Neuronal stem cell (in vitro differentiated cells): ENCODE results near the gene IGSF21.

ENCODE experiments used
- DNase-seq: peaks from one replicate; pipeline ENCODE4 v3.0.0-alpha.2; 2013; ENCODE audit warnings: low spot score
- H2AFZ ChIP-seq: one replicate; pipeline ENCODE4 v1.6.1; 2013; ENCODE audit warnings: mild to moderate bottlenecking, low read length, inconsistent platforms
- H2AK5ac ChIP-seq: 2 replicates; pipeline ENCODE4 v1.6.1; 2013; ENCODE audit warnings: low read depth, mild to moderate bottlenecking, inconsistent platforms, low read length, moderate library complexity, mixed read lengths
- H2BK120ac ChIP-seq: 2 replicates; pipeline ENCODE4 v1.6.1; 2013; ENCODE audit warnings: low read depth, mild to moderate bottlenecking, inconsistent platforms, low read length, moderate library complexity, mixed read lengths
- H2BK12ac ChIP-seq: one replicate; pipeline ENCODE4 v1.6.1; 2013; ENCODE audit warnings: low read length, inconsistent platforms
- H2BK15ac ChIP-seq: 2 replicates; pipeline ENCODE4 v1.6.1; 2013; ENCODE audit warnings: mild to moderate bottlenecking, low read length, inconsistent platforms, mixed read lengths
- H2BK5ac ChIP-seq: one replicate; pipeline ENCODE4 v1.6.1; 2013; ENCODE audit warnings: inconsistent platforms, mild to moderate bottlenecking, low read length, moderate library complexity
- H3K14ac ChIP-seq: one replicate; pipeline ENCODE4 v1.6.1; 2013; ENCODE audit warnings: low read length, inconsistent platforms
- H3K18ac ChIP-seq: 2 replicates; pipeline ENCODE4 v1.6.1; 2013; ENCODE audit warnings: low read length, inconsistent platforms
- H3K23ac ChIP-seq: 2 replicates; pipeline ENCODE4 v1.6.1; 2013; ENCODE audit warnings: low read depth, mild to moderate bottlenecking, mixed read lengths, low read length, inconsistent platforms; ENCODE audit not compliant: poor library complexity
- H3K27ac ChIP-seq: replicated peaks from 3 replicates; pipeline ENCODE4 v1.5.1; 2013; ENCODE audit warnings: low read length, inconsistent platforms
- H3K27me3 ChIP-seq, 3 experiments: 2 replicates each; pipeline ENCODE4 v1.6.1; 2013; ENCODE audit warnings: low read length in 3 of 3, mild to moderate bottlenecking in 2 of 3, inconsistent platforms in 1 of 3, low read depth in 1 of 3, mixed read lengths in 1 of 3, moderate library complexity in 1 of 3; ENCODE audit not compliant: control insufficient read depth in 3 of 3, insufficient read depth in 3 of 3
- H3K36me3 ChIP-seq, 2 donors: replicated peaks in 1 of 2; 2 replicates each; pipeline ENCODE4 v1.6.1; 2013; ENCODE audit warnings: low read length in 2 of 2; ENCODE audit not compliant: control insufficient read depth in 2 of 2, insufficient read depth in 2 of 2
- H3K4ac ChIP-seq: 2 replicates; pipeline ENCODE4 v1.6.1; 2013; ENCODE audit warnings: inconsistent platforms, mild to moderate bottlenecking, low read length, moderate library complexity
- H3K4me1 ChIP-seq, 2 donors: 1 replicate in 1 of 2; 2 replicates in 1 of 2; pipeline ENCODE4 v1.6.1; 2013; ENCODE audit warnings: low read length in 2 of 2, low read depth in 1 of 2; ENCODE audit not compliant: control insufficient read depth in 2 of 2, insufficient read depth in 1 of 2
- H3K4me2 ChIP-seq: one replicate; pipeline ENCODE4 v1.6.1; 2013; ENCODE audit warnings: mild to moderate bottlenecking, low read length, inconsistent platforms; ENCODE audit not compliant: insufficient read depth, poor library complexity, severe bottlenecking
- H3K4me3 ChIP-seq, 2 donors: 2 replicates each; pipeline ENCODE4 v1.5.1; 2013; ENCODE audit warnings: low read length in 2 of 2, mild to moderate bottlenecking in 2 of 2, inconsistent platforms in 1 of 2, moderate library complexity in 1 of 2
- H3K79me1 ChIP-seq: one replicate; pipeline ENCODE4 v1.6.1; 2013; ENCODE audit warnings: low read depth, mild to moderate bottlenecking, inconsistent platforms, low read length, moderate library complexity
- H3K9ac ChIP-seq: one replicate; pipeline ENCODE4 v1.6.1; 2013; ENCODE audit warnings: mild to moderate bottlenecking, low read depth, low read length, inconsistent platforms; ENCODE audit not compliant: poor library complexity
- H3K9me3 ChIP-seq, 2 donors: replicated peaks in 1 of 2; 2 replicates each; pipeline versions ENCODE3 to v1.6.1; 2013; ENCODE audit warnings: low read length in 2 of 2, mild to moderate bottlenecking in 2 of 2, inconsistent platforms in 1 of 2, low read depth in 1 of 2, mixed read lengths in 1 of 2, moderate library complexity in 1 of 2; ENCODE audit not compliant: control insufficient read depth in 2 of 2, insufficient read depth in 1 of 2
- H4K8ac ChIP-seq: one replicate; pipeline ENCODE4 v1.6.1; 2013; ENCODE audit warnings: low read depth, mild to moderate bottlenecking, inconsistent platforms, low read length, moderate library complexity
- H4K91ac ChIP-seq: one replicate; pipeline ENCODE4 v1.6.1; 2013; ENCODE audit warnings: low read length, low read depth, mild to moderate bottlenecking, inconsistent platforms; ENCODE audit not compliant: poor library complexity
- whole genome bisulfite sequencing, 2 donors: extraction: QIAGEN DNeasy Blood & Tissue Kit; methylation state at CpG; one replicate each; pipeline ENCODE4 v1.1.7; 2013; ENCODE audit warnings: missing lambda C conversion rate in 2 of 2, mixed read lengths in 1 of 2; ENCODE audit not compliant: insufficient read length in 2 of 2, insufficient replicate concordance in 1 of 2; ENCODE audit errors: extremely low coverage in 2 of 2; 5-methylcytosine and 5-hydroxymethylcytosine counted together

Gene IGSF21

GRCh38 chr1:18329469-18330253 lies 222.1 kb downstream of the IGSF21 start:
- no peak overlapping the region for H3K14ac ChIP-seq
- H3K4me2 ChIP-seq, result no peak overlapping the region
- H2BK5ac ChIP-seq, result no peak overlapping the region
- H2AFZ ChIP-seq, result no peak overlapping the region
- H3K23ac ChIP-seq, result no peak overlapping the region
- no peaks in the 10 kb centered on the region for H3K9me3 ChIP-seq
- H2BK120ac ChIP-seq, result no peak overlapping the region
- no peak overlapping the region for H2BK15ac ChIP-seq
- H3K79me1 ChIP-seq, result peaks cover 2% of the 10 kb centered on the region
- no peak overlapping the region for H2BK12ac ChIP-seq
- H3K9ac ChIP-seq, result no peak overlapping the region
- H3K18ac ChIP-seq, result peak overlapping the region; percentile 21
- H4K91ac ChIP-seq, result no peak overlapping the region
- H3K36me3 ChIP-seq, result no peaks in the 10 kb centered on the region
- no peak overlapping the region for H2AK5ac ChIP-seq
- H3K27me3 ChIP-seq, result no peaks in the 10 kb centered on the region
- no peak for DNase-seq
- H3K4me3 ChIP-seq, result no peak overlapping the region
- H3K4ac ChIP-seq, result no peak overlapping the region
- WGBS, 2 donors, result no CpG with 5 or more reads among the region's 9 CpGs
- H3K4me1 ChIP-seq, result peaks cover 0 to 8% of the 10 kb centered on the region in 2 donors
- H3K27ac ChIP-seq, result no peak overlapping the region
- no peak overlapping the region for H4K8ac ChIP-seq

- no peak overlapping the region for H3K23ac ChIP-seq
- H3K4me1 ChIP-seq, result peaks cover 0 to 8% of the 10 kb centered on the region in 2 donors
- H2AK5ac ChIP-seq, result no peak overlapping the region
- H2BK5ac ChIP-seq, result no peak overlapping the region
- no peak overlapping the region for H2BK120ac ChIP-seq
- H4K91ac ChIP-seq, result no peak overlapping the region
- no peak overlapping the region for H3K9ac ChIP-seq
- no peak overlapping the region for H3K4ac ChIP-seq
- no peak overlapping the region for H3K27ac ChIP-seq
- no peak overlapping the region for H4K8ac ChIP-seq
- no peak overlapping the region for H3K14ac ChIP-seq
- H3K36me3 ChIP-seq, result no peaks in the 10 kb centered on the region
- H2BK12ac ChIP-seq, result no peak overlapping the region
- H3K79me1 ChIP-seq, result peaks cover 2% of the 10 kb centered on the region
- H3K4me3 ChIP-seq, result no peak overlapping the region
- no peaks in the 10 kb centered on the region for H3K9me3 ChIP-seq
- no peak overlapping the region for H3K18ac ChIP-seq
- no peak overlapping the region for H2BK15ac ChIP-seq
- H2AFZ ChIP-seq, result no peak overlapping the region
- no CpG with 5 or more reads among the region's 6 CpGs for WGBS, 2 donors
- no peaks in the 10 kb centered on the region for H3K27me3 ChIP-seq
- DNase-seq, result peak; percentile 18
- H3K4me2 ChIP-seq, result no peak overlapping the region
Measured at GRCh38 chr1:18332576-18332975, 225.0 kb downstream of the IGSF21 start.

DNA sequence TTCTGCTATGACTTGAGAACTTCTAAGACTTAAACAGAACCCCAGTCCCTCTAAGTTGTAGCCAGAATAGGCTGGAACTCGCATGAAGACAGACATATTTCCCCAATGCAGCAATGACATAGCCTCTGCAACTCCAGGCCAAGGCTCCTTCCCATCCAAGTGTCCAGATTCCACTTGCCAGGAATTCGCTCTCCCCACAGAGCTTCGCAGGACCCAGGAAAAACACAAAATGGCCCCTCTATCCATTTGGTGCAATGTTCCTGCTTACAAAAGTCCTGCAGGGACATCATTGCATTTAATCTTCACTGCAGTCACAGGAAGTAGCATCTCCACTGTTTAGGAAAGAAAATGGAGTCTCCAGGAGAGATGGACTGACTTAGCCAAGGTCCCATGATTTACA lies 225.6 kb downstream of the IGSF21 start:
- no peak overlapping the region for H3K4me3 ChIP-seq
- H4K91ac ChIP-seq, result no peak overlapping the region
- no peak for DNase-seq
- H3K14ac ChIP-seq, result no peak overlapping the region
- no peak overlapping the region for H2AK5ac ChIP-seq
- no peak overlapping the region for H3K18ac ChIP-seq
- no peak overlapping the region for H3K27ac ChIP-seq
- no peak overlapping the region for H2BK12ac ChIP-seq
- no peak overlapping the region for H3K4ac ChIP-seq
- no peak overlapping the region for H4K8ac ChIP-seq
- no CpG with 5 or more reads among the region's 3 CpGs for WGBS, 2 donors
- H2BK5ac ChIP-seq, result no peak overlapping the region
- no peak overlapping the region for H3K23ac ChIP-seq
- H3K4me1 ChIP-seq, result peaks cover 0 to 8% of the 10 kb centered on the region in 2 donors
- no peaks in the 10 kb centered on the region for H3K27me3 ChIP-seq
- H2BK15ac ChIP-seq, result no peak overlapping the region
- H3K36me3 ChIP-seq, result no peaks in the 10 kb centered on the region
- no peak overlapping the region for H2BK120ac ChIP-seq
- H3K4me2 ChIP-seq, result no peak overlapping the region
- no peak overlapping the region for H3K9ac ChIP-seq
- H3K9me3 ChIP-seq, result no peaks in the 10 kb centered on the region
- peaks cover 2% of the 10 kb centered on the region for H3K79me1 ChIP-seq
- no peak overlapping the region for H2AFZ ChIP-seq

DNA sequence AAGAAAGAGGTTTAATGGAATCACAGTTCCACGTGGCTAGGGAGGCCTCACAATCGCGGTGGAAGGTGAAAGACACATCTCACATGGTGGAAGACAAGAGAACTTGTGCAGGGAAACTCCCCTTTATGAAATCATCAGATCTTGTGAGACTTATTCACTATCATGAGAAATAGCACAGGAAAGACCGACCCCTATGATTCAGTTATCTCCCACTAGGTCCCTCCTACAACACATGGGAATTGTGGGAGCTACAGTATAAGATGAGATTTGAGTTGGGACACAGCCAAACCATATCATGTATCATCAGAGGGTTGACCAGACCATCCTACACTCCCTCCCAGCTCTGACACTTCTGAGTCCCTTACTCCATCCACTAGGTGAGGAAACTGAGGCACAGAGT lies 229.2 kb downstream of the IGSF21 start:
- Histone ChIP-seq H4K91ac (no peak overlapping the region), H3K4me2 (no peak overlapping the region), H3K4me1 (peaks cover 0 to 8% of the 10 kb centered on the region in 2 donors), H2AFZ (no peak overlapping the region), H3K4ac (no peak overlapping the region), H2BK120ac (no peak overlapping the region), H2BK5ac (no peak overlapping the region), H3K9ac (no peak overlapping the region), H3K4me3 (no peak overlapping the region), H3K27me3 (no peaks in the 10 kb centered on the region), H3K36me3 (no peaks in the 10 kb centered on the region), H2BK15ac (no peak overlapping the region), H3K27ac (no peak overlapping the region), H3K18ac (no peak overlapping the region), H2AK5ac (no peak overlapping the region), H3K23ac (no peak overlapping the region), H2BK12ac (no peak overlapping the region), H4K8ac (no peak overlapping the region), H3K9me3 (no peaks in the 10 kb centered on the region), H3K79me1 (no peaks in the 10 kb centered on the region), H3K14ac (no peak overlapping the region)
- DNase-seq, result no peak
- WGBS, 2 donors, result no CpG with 5 or more reads among the region's 4 CpGs
